SH-SY5Y (cell line): ENCODE data around the gene BLNK.

Experiments used
- GATA2 ChIP-seq: IDR thresholded peaks from 2 replicates; pipeline ENCODE4 v1.6.1; 2011; ENCODE audit warnings: mild to moderate bottlenecking, low read depth, low read length
- GATA3 ChIP-seq: IDR thresholded peaks from 2 replicates; pipeline ENCODE4 v1.6.1; 2011; ENCODE audit warnings: low read depth, mild to moderate bottlenecking, low read length, moderate library complexity

Gene BLNK

GRCh38 chr10:96235326-96236089 is 35.9 kb downstream of the BLNK start:
- no peak for TF ChIP-seq GATA3
- no peak for TF ChIP-seq GATA2

- TF ChIP-seq GATA3 (no peak), GATA2 (no peak)
Observed at GRCh38 chr10:96233959-96234358, 37.4 kb downstream of the BLNK start.

- TF ChIP-seq GATA2 (no peak), GATA3 (no peak)
Observed at GRCh38 chr10:96230527-96230926, 40.8 kb downstream of the BLNK start.

GRCh38 chr10:96229568-96230030 is 41.8 kb downstream of the BLNK start:
- TF ChIP-seq GATA2: no peak

- TF ChIP-seq GATA3 (no peak), GATA2 (no peak)
Observed at GRCh38 chr10:96228408-96228994, 42.9 kb downstream of the BLNK start.

- TF ChIP-seq GATA3: no peak
- TF ChIP-seq GATA2: no peak
Observed at GRCh38 chr10:96227206-96227605, 44.2 kb downstream of the BLNK start.

GRCh38 chr10:96225119-96225518 is 46.2 kb downstream of the BLNK start:
- no peak for TF ChIP-seq GATA2
- no peak for TF ChIP-seq GATA3

- TF ChIP-seq GATA3 (no peak), GATA2 (no peak)
Observed at GRCh38 chr10:96222908-96223307, 48.5 kb downstream of the BLNK start.

GRCh38 chr10:96222441-96222840 is 48.9 kb downstream of the BLNK start:
- TF ChIP-seq GATA3 (no peak), GATA2 (no peak)

- no peak for TF ChIP-seq GATA3
- TF ChIP-seq GATA2: no peak
Observed at GRCh38 chr10:96218826-96219225, 52.5 kb downstream of the BLNK start.

- TF ChIP-seq GATA2: no peak
Observed at GRCh38 chr10:96217711-96218110, 53.7 kb downstream of the BLNK start.

- no peak for TF ChIP-seq GATA2
Observed at GRCh38 chr10:96216775-96217174, 54.6 kb downstream of the BLNK start.

- TF ChIP-seq GATA2 (no peak), GATA3 (no peak)
Observed at GRCh38 chr10:96212911-96213310, 58.5 kb downstream of the BLNK start.

GRCh38 chr10:96211764-96212163 is 59.6 kb downstream of the BLNK start:
- TF ChIP-seq GATA3 (no peak), GATA2 (no peak)

GRCh38 chr10:96208946-96209345 is 62.4 kb downstream of the BLNK start:
- TF ChIP-seq GATA3 (no peak), GATA2 (no peak)

GRCh38 chr10:96208271-96208670 is 63.1 kb downstream of the BLNK start:
- TF ChIP-seq GATA2 (no peak), GATA3 (no peak)
